Myocyte (in vitro differentiated cells): ENCODE results near the gene FCRLA. TPM values are rescaled to one million over a fixed set of nuclear protein-coding genes. Genes with fewer than 3 reads are reported as not detected.
"Not testable (repeated sequence)": the region's sequence is repeated elsewhere in the genome, so short reads cannot be mapped to it uniquely, and the experiment has no call there.

ENCODE experiments used
- DNase-seq: peaks from one replicate; pipeline ENCODE4 v3.0.0-alpha.2; 2012; ENCODE audit warnings: low read depth
- total RNA-seq: library from RNA; depleted of rRNA; stranded (reverse); fragments of >200 nt; gene quantifications from 2 replicates; pipeline ENCODE4 v1.2.3, GENCODE V29; 2014

The FCRLA gene
- total RNA-seq, 1 donor from 2014 or later, result 1.5 TPM

- DNase-seq, result no peak
Observed at GRCh38 chr1:161705537-161705936, 1.5 kb upstream of the FCRLA start.

GRCh38 chr1:161706113-161706481, 932 bp upstream of the FCRLA start:
- DNase-seq, result no peak

- DNase-seq, result no peak
Observed at GRCh38 chr1:161707503-161707902, 474 bp downstream of the FCRLA start.

- no peak for DNase-seq
Observed at GRCh38 chr1:161709373-161709772, 2.3 kb downstream of the FCRLA start.

- no peak for DNase-seq
Observed at GRCh38 chr1:161710560-161710959, 3.5 kb downstream of the FCRLA start.

- DNase-seq, result no peak
Observed at GRCh38 chr1:161718559-161719324, 11.7 kb downstream of the FCRLA start.

GRCh38 chr1:161719325-161719611, 12.2 kb downstream of the FCRLA start:
- DNase-seq, result no peak

- DNase-seq, result no peak
Observed at GRCh38 chr1:161720422-161720821, 13.4 kb downstream of the FCRLA start.

GRCh38 chr1:161720956-161721737, 14.1 kb downstream of the FCRLA start, which contains the start of gene FCRLB:
Gene FCRLB (plus strand): TSS chr1:161721544. CDS start chr1:161722673, 1,129 bp downstream.
- peak; percentile 92 for DNase-seq

GRCh38 chr1:161721738-161722343, 14.8 kb downstream of the FCRLA start:
- peak; percentile 83 for DNase-seq

- DNase-seq, result peak; percentile 67
Observed at GRCh38 chr1:161722406-161722805, 15.4 kb downstream of the FCRLA start.

- DNase-seq, result no peak
Observed at GRCh38 chr1:161723459-161724141, 16.6 kb downstream of the FCRLA start.

- DNase-seq, result not testable (repeated sequence)
Observed at GRCh38 chr1:161725258-161725907, 18.4 kb downstream of the FCRLA start.

GRCh38 chr1:161725908-161726472, 19.0 kb downstream of the FCRLA start:
- peak; percentile 34 for DNase-seq

- DNase-seq, result peak; percentile 78
Observed at GRCh38 chr1:161726473-161727255, 19.6 kb downstream of the FCRLA start.

GRCh38 chr1:161727256-161727924, 20.4 kb downstream of the FCRLA start:
- peak; percentile 70 for DNase-seq

- DNase-seq, result no peak
Observed at GRCh38 chr1:161728376-161729226, 21.6 kb downstream of the FCRLA start.

- no peak for DNase-seq
Observed at GRCh38 chr1:161730050-161730564, 23.1 kb downstream of the FCRLA start.
